Liver (tissue), 9 donors: ENCODE data around the gene LAMB2. TPM values are rescaled to one million over a fixed set of nuclear protein-coding genes. Genes with fewer than 3 reads are reported as not detected.
A peak's percentile ranks its signal among the peaks of the same experiment; 100 is the strongest.

Experiments
- DNase-seq: peaks from one replicate; pipeline ENCODE4 v3.0.0-alpha.2; 2017; ENCODE audit warnings: low spot score
- H3K27ac ChIP-seq, 2 donors: one replicate each; pipeline ENCODE4 v1.7.0; 2013; ENCODE audit warnings: inconsistent platforms in 2 of 2, low read length in 2 of 2, control low read depth in 1 of 2, low read depth in 1 of 2, mild to moderate bottlenecking in 1 of 2
- H3K27me3 ChIP-seq, 4 donors: one replicate each; pipeline versions ENCODE4 v1.6.1 to v1.7.0; 2013; ENCODE audit warnings: low read length in 3 of 4, inconsistent platforms in 1 of 4, mild to moderate bottlenecking in 1 of 4, moderate library complexity in 1 of 4; ENCODE audit not compliant: control insufficient read depth in 4 of 4, insufficient read depth in 4 of 4
- H3K36me3 ChIP-seq, 4 donors: one replicate each; pipeline versions ENCODE4 v1.6.1 to v1.7.0; 2013; ENCODE audit warnings: low read length in 3 of 4, mild to moderate bottlenecking in 3 of 4, low read depth in 1 of 4, moderate library complexity in 1 of 4; ENCODE audit not compliant: control insufficient read depth in 4 of 4, insufficient read depth in 3 of 4
- H3K4me1 ChIP-seq, 4 donors: one replicate each; pipeline versions ENCODE4 v1.6.1 to v1.7.0; 2013; ENCODE audit warnings: low read length in 3 of 4, mild to moderate bottlenecking in 3 of 4, moderate library complexity in 1 of 4; ENCODE audit not compliant: control insufficient read depth in 4 of 4, insufficient read depth in 4 of 4
- H3K4me3 ChIP-seq, 3 donors: one replicate each; pipeline versions ENCODE4 v1.6.1 to v1.7.0; 2013; ENCODE audit warnings: low read length in 3 of 3, control low read depth in 1 of 3, low read depth in 1 of 3, mild to moderate bottlenecking in 1 of 3
- H3K9ac ChIP-seq, 2 donors: one replicate each; pipeline ENCODE4 v1.7.0; 2013; ENCODE audit warnings: low read length in 2 of 2, mild to moderate bottlenecking in 2 of 2, moderate library complexity in 2 of 2, control low read depth in 1 of 2, low read depth in 1 of 2
- H3K9me3 ChIP-seq, 4 donors: one replicate each; pipeline versions ENCODE4 v1.6.1 to v1.7.0; 2013; ENCODE audit warnings: low read length in 3 of 4; ENCODE audit not compliant: control insufficient read depth in 4 of 4
- ATF3 ChIP-seq: IDR thresholded peaks from 2 replicates; pipeline ENCODE4 v1.6.1; 2016; ENCODE audit warnings: antibody characterized with exemption
- CTCF ChIP-seq: fragments of 150-350 bp; IDR thresholded peaks from 2 replicates; pipeline ENCODE4 v1.5.1; 2017; ENCODE audit warnings: improper control_type of control experiment, low read depth, low read length; ENCODE audit not compliant: missing input control
- EGR1 ChIP-seq, 2 donors: IDR thresholded peaks; 2 replicates each; pipeline ENCODE4 v1.6.1; 2016 to 2018; ENCODE audit warnings: antibody characterized with exemption in 2 of 2, low read depth in 2 of 2
- FOXA1 ChIP-seq: IDR thresholded peaks from 2 replicates; pipeline ENCODE4 v1.6.1; 2016; ENCODE audit warnings: antibody characterized with exemption
- FOXA2 ChIP-seq: IDR thresholded peaks from 2 replicates; pipeline ENCODE4 v1.6.1; 2016; ENCODE audit warnings: antibody characterized with exemption
- GABPA ChIP-seq, 2 donors: IDR thresholded peaks in 1 of 2; conservative IDR thresholded peaks in 1 of 2; 2 replicates each; pipeline ENCODE4 v1.6.1; 2016; ENCODE audit warnings: antibody characterized with exemption in 2 of 2, mild to moderate bottlenecking in 1 of 2, moderate library complexity in 1 of 2
- HNF4A ChIP-seq, 2 donors: conservative IDR thresholded peaks; 2 replicates each; pipeline ENCODE4 v1.6.1; 2016; ENCODE audit warnings: antibody characterized with exemption in 2 of 2, mild to moderate bottlenecking in 2 of 2
- HNF4G ChIP-seq: IDR thresholded peaks from 2 replicates; pipeline ENCODE4 v1.6.1; 2016; ENCODE audit warnings: antibody characterized with exemption
- JUND ChIP-seq, 2 donors: IDR thresholded peaks; 2 replicates each; pipeline ENCODE4 v1.6.1; 2016; ENCODE audit warnings: antibody characterized with exemption in 2 of 2
- MAX ChIP-seq: IDR thresholded peaks from 2 replicates; pipeline ENCODE4 v1.6.1; 2016; ENCODE audit warnings: antibody characterized with exemption
- NR2F2 ChIP-seq: IDR thresholded peaks from 2 replicates; pipeline ENCODE4 v1.6.1; 2016; ENCODE audit warnings: antibody characterized with exemption
- RAD21 ChIP-seq, 2 donors: IDR thresholded peaks; 2 replicates each; pipeline ENCODE4 v1.6.1; 2016; ENCODE audit warnings: antibody characterized with exemption in 2 of 2, mild to moderate bottlenecking in 2 of 2
- REST ChIP-seq: IDR thresholded peaks from 2 replicates; pipeline ENCODE4 v1.6.1; 2016; ENCODE audit warnings: antibody characterized with exemption, mild to moderate bottlenecking
- RXRA ChIP-seq, 2 donors: IDR thresholded peaks; 2 replicates each; pipeline ENCODE4 v1.6.1; 2017 to 2018; ENCODE audit warnings: antibody characterized with exemption in 2 of 2, mild to moderate bottlenecking in 1 of 2
- SP1 ChIP-seq: IDR thresholded peaks from 2 replicates; pipeline ENCODE4 v1.6.1; 2018; ENCODE audit warnings: antibody characterized with exemption, mild to moderate bottlenecking
- TAF1 ChIP-seq: conservative IDR thresholded peaks from 2 replicates; pipeline ENCODE4 v1.6.1; 2016; ENCODE audit warnings: antibody characterized with exemption, mild to moderate bottlenecking
- YY1 ChIP-seq: IDR thresholded peaks from 2 replicates; pipeline ENCODE4 v1.6.1; 2016; ENCODE audit warnings: antibody characterized with exemption, mild to moderate bottlenecking
- ZBTB33 ChIP-seq: IDR thresholded peaks from 2 replicates; pipeline ENCODE4 v1.6.1; 2016; ENCODE audit warnings: antibody characterized with exemption
- WGBS: extraction: QIAGEN DNeasy Blood & Tissue Kit; methylation state at CpG from one replicate; pipeline ENCODE4 v1.1.7; 2013; 5-methylcytosine and 5-hydroxymethylcytosine counted together
- polyA plus RNA-seq, 2 donors: library from polyadenylated mRNA; stranded (reverse) in 1 of 2; unstranded in 1 of 2; fragments of 200-250 nt in 1 of 2; fragments of >200 nt in 1 of 2; fragmentation: Nextera tagmentation in 1 of 2; extraction: Ambion mirVana in 1 of 2; gene quantifications; one replicate each; pipeline versions ENCODE4 v1.2.1 to v1.2.3, GENCODE V29; 2013 to 2015
- total RNA-seq, 2 donors: library from RNA; depleted of rRNA; stranded (reverse); fragments of >200 nt; gene quantifications; one replicate each; pipeline ENCODE4 v1.2.3, GENCODE V29; 2014
- donor health status: healthy.
- donor health status: healthy.
- donor health status: healthy.
- donor health status: healthy.
- donor health status: healthy.

Gene LAMB2
- total and polyA plus RNA-seq, 4 donors = 87.6 to 172 (median 134) TPM

- TF ChIP-seq CTCF (no peak), ZBTB33 (no peak), HNF4G (peak; percentile 82), RAD21 (IDR thresholded peaks at IDR 0.05) (peak in 1 of 2 donors; percentile 11), ATF3 (no peak)
Measured at GRCh38 chr3:49166752-49167556, 34.1 kb upstream of the LAMB2 start (continued).

GRCh38 chr3:49165771-49166751, 33.2 kb upstream of the LAMB2 start, which contains the start of gene CCDC71:
TSS of gene CCDC71 (minus strand) at chr3:49166331. CDS start at chr3:49164208, 2,123 bp downstream.
- Histone ChIP-seq H3K4me3 (peak within 1 kb of the TSS; percentile 87 to 96 (median 91)), H3K9me3 (no peaks in the 10 kb centered on the region), H3K27me3 (no peaks in the 10 kb centered on the region), H3K36me3 (peaks cover 0 to 14% (median 12%) of the 10 kb centered on the region in 4 donors), H3K27ac (peak within 1 kb of the TSS; percentile 54 to 60), H3K4me1 (peaks cover 18 to 41% (median 36%) of the 10 kb centered on the region in 4 donors), H3K9ac (peak within 1 kb of the TSS; percentile 71 to 80)
- 4% methylated on average over 69 of the region's 69 CpGs for WGBS
- DNase-seq = peak; percentile 78
- no peak for TF ChIP-seq EGR1 (IDR thresholded peaks at IDR 0.05; ENCODE audit: low read depth in 2 of 2)
- peak; percentile 22 to 35 for TF ChIP-seq RXRA (IDR thresholded peaks at IDR 0.05)
- peak; percentile 97 for TF ChIP-seq YY1
- TF ChIP-seq HNF4A (conservative IDR thresholded peaks at IDR 0.05) = peak in 1 of 2 donors; percentile 60
- TF ChIP-seq JUND (IDR thresholded peaks at IDR 0.05) = no peak
- TF ChIP-seq CTCF = no peak
- TF ChIP-seq REST = peak; percentile 11
- TF ChIP-seq TAF1 = no peak
- TF ChIP-seq NR2F2 = peak; percentile 96
- no peak for TF ChIP-seq RAD21 (IDR thresholded peaks at IDR 0.05)
- no peak for TF ChIP-seq ATF3
- TF ChIP-seq HNF4G = peak; percentile 10
- no peak for TF ChIP-seq ZBTB33
- no peak for TF ChIP-seq SP1
- no peak for TF ChIP-seq MAX
- TF ChIP-seq GABPA (IDR thresholded peaks at IDR 0.05 in 1 of 2, conservative IDR thresholded peaks at IDR 0.05 in 1 of 2) = peak; percentile 86 to 94
- no peak for TF ChIP-seq FOXA2
- TF ChIP-seq FOXA1 = no peak
